HG03442 (cell line): ENCODE measurements around the gene LRRC27.
"Not testable (repeated sequence)": the region's sequence is repeated elsewhere in the genome, so short reads cannot be mapped to it uniquely, and the experiment has no call there.

Experiments used
- ATAC-seq: cut with Tn5 transposase; IDR thresholded peaks from one replicate; pipeline ENCODE4 v1.9.1; 2021; ENCODE audit warnings: mild to moderate bottlenecking, moderate library complexity; ENCODE audit not compliant: unreplicated experiment

The LRRC27 gene

DNA sequence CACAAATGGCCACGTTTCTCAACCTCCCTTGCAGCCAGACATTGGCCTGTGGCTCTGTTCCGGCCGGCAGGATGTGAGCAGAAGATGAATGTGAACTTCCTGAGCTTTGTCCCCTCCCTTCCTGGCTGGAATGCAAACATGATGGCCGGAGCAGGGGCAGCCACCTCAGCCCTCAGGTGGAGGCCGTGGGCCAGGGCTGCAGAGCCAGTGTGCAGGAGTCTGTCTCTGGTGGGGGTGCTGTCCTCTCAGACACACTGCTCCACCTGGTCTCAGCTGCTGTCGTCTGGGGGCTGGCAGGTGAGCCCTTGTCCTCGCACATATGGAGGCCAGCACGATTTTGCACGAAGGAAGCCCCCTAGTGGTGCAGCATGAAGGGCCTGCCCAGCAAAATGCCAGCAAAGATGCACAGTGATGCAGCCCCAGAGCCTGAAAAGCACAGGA, 39.7 kb downstream of the LRRC27 start:
- no peak for ATAC-seq

DNA sequence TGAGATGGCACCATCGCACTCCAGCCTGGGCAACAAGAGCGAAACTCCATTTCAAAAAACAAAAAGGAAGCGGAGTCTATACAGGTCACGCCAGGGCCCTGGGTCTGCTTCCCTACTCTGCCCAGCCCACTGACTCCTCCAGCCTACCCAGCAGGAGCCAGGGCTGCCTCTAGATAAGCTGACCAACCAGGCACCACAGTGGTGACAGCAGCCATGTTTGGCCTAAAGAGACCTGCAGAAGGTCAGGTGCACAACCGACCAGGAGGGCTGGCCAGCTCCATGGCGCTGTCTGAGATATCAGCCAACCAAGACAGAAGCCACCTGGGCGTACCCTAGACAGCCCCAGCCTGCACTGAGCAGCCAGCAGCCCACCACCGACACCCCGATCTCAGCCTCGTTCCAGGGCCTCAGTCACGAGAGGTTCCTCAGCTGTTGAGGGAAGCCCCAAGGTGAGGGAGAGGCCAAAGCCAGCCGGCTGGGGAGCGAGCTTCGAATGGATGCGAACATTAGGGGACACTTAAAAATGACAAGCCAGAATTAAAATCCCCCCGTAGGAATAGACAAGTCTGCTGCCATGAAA, 40.6 kb downstream of the LRRC27 start:
- no peak for ATAC-seq

DNA sequence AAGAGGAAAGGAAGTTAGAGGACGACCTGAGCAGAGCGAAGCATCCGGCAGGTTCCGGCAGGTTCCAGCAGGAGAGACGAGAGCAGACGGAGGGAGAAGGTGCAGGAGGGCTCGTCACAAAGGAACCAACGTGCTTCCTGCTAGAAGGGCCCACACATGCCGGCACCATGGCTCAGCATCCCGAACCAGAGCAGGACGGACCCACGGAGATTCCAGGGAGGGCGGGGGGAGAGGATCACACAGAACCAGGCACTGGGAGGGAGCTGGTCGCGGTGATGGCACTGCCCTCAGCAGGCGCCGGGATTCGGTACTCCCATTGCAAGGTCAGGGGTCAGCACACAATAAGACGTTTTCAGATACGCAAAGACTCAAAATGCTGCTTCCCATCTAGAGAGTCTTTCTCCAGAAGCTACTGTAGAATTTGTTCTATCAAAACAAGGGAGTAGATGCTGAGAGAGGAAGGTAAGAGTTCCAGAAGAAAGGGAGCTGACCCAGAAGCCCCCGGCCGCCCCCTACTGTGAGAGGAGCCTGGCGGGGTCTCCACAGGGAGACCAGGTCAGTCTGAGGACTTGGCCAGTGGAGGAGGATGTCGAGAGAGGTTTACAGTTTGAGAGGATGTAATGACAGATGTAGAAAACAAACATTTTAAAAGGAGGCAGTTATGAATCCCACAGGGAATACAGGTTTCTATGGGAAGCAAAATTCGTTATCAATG, 41.4 kb downstream of the LRRC27 start:
- ATAC-seq, result no peak

DNA sequence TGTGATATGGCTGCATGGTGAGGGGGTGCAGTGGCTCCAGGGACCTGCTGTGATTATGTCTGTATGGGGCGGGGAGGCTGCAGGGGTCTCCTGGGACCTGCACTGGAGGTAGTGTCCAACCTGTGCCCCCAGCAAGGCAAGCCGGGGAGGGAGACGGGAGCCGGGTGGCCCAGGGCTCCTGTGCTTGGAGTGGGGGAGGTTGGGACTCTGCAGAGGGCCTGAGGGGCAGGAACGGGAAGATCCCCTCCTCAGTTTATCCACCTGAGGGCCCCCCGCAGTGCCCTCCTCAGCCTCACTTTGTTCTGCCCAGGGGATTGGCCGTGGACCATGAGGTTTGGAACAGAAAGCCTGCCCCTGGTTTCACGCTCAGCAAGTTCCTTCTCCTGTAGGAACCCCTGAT, 42.2 kb downstream of the LRRC27 start:
- ATAC-seq, result no peak

DNA sequence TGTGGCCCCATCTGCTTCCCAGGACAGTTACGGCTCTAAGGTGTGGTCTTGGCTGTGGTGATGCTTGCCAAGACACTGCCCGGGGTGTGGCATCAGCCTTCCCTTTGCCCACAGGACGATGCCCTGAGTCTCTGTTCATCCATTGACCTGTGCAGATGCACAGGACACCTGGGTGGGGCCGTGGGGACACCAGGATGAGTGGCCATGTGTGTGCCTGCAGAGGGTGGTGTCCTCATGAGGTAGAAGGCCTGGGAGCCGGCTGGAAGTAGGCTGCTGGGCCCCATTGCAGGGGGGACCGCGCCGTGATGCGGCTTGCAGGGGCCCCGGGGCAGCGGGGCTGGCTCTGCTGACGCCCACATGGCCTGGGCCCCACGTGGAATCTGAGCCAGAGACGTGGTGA, 42.6 kb downstream of the LRRC27 start:
- no peak for ATAC-seq

DNA sequence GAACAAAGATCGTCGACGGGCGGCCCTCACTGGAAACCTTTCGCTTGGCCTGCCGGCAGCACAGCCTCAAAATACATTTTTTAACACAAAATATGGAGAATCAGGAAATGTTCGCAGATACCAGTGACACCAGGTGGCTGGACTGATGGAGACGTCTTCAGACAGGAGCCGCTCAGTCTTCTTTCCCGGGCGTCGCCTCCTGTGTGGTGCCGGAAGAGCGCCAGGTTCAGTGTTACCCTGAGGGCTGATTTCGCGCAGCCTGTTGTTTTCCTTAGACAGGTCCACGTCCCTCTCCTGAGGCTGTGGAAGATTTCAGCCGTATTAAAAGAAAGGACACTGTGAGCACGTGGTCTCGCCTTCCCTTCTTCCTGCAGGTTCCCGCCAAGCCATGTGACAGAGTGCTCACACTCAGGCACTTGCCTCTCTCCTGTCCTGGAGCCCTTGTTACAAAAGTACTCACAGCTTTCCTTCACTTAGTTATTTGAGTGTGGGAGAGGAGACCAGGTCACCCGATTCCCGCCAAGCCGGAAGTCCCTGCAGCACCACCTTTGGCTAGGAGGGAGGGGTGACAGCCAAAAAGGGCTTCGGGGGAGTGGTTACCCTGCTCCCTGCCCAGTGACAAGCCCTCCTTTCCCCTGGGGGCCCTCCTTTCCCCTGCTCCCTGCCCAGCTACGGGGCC, 43.3 kb downstream of the LRRC27 start:
- no peak for ATAC-seq

DNA sequence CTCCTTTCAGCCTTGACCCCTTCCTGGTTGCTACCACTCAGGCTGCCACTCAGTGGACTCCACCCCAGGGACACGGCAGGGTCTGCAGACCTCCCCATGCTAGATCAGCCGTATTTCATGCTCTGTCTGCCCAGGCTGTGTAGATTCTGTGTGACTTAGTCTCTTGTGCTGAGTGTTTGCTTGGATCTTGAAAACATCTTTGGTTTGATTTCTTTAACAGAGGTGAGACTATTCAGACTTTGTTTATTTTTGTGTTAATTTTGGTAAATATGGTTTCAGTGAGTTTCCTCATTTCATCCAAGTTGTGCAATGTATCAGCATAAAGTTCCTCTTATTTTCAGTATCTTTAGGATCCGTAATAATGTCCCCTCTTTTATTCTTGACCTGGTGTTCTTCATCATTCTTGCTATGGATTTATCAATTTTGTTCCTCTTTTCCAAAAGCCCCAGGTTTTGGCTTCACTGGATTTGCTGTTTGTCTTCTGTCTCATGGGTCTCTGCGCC, 43.9 kb downstream of the LRRC27 start:
- no peak for ATAC-seq

DNA sequence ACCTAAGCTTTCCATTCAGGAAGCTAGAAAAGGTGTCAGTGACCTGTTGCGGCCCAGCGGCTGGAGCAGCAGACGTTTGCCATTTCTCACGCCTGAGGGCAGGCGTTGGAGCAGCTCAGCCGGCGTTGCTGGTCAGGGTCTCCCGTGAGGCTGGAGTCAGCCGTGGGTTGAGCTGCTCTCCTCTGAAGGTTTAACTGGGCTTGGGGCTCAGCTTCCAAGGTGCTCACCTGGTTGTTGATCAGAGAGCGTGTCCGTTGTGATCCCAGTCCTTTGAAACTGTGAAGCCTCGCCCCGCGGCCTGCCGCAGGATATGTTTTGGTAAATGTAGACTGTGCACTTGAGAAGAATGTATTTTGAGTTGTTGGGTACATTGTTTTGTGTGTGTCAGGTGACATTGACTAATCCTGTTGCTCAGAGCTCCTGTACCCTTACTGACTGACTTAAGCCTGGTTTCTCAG, 44.4 kb downstream of the LRRC27 start:
- ATAC-seq, result no peak

DNA sequence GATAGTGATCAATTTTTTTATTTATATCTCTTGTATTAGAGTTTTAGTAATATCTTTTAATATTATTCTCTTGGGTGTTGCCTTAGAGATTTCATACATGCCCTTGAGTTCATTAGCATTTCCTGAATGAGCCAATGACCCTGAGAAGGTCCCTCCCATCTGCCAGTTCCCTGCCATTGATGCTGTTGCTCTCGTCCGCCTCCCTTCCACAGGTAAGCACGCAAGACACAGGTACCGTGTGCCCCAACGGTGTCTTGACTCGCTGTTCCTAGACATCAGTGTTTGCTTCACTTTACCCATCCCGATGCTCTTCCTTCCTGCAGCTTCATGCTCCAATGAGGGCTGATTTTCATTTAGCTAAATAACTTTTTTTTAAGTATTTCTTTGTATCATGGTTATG, 45.3 kb downstream of the LRRC27 start:
- ATAC-seq, result no peak

DNA sequence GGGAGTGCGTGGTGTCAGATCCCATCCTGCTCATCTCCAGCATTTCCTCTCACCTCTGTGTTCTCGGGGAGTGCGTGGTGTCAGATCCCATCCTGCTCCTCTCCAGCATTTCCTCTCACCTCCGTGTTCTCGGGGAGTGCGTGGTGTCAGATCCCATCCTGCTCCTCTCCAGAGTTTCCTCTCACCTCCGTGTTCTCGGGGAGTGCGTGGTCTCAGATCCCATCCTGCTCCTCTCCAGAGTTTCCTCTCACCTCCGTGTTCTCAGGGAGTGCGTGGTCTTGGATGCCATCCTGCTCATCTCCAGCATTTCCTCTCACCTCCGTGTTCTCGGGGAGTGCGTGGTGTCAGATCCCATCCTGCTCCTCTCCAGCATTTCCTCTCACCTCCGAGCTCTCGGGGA, 47.0 kb downstream of the LRRC27 start:
- ATAC-seq, result not testable (repeated sequence)

DNA sequence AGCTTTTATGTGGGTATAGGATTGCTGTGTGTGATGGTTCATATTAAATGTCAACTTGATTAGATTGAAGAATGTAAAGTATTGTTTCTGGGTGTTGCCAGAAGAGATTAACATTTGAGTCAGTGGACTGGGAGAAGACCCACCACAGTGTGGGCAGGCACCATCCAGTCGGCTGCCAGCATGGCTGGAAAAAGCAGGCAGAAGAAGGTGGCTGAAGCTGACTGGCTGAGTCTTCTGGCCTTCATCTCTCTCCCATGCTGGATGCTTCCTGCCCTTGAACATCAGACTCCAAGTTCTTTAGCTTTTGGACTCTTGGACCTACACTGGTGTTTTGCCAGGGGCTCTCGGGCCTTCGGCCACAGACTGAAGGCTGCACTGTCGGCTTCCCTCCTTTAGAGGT, 49.0 kb downstream of the LRRC27 start:
- not testable (repeated sequence) for ATAC-seq

DNA sequence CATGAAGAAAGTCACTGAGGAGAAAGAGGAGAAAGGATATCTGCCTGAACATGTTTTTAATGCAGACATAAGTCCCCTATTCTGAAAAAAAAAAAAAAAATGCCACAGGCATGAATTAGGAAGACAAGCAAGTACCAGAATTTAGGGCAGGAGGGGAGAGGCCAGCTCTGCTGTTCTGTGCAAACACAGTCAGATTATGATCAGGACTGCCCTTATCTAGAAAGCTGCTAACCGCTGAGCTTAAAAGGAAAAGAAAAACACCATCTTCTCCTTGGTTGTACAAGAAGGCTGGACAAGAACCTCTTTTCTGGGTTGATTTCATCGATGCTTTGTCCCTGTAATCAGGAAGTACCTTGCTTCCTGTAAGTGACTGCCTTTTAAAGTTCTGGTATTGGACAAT, 49.7 kb downstream of the LRRC27 start:
- ATAC-seq, result no peak

DNA sequence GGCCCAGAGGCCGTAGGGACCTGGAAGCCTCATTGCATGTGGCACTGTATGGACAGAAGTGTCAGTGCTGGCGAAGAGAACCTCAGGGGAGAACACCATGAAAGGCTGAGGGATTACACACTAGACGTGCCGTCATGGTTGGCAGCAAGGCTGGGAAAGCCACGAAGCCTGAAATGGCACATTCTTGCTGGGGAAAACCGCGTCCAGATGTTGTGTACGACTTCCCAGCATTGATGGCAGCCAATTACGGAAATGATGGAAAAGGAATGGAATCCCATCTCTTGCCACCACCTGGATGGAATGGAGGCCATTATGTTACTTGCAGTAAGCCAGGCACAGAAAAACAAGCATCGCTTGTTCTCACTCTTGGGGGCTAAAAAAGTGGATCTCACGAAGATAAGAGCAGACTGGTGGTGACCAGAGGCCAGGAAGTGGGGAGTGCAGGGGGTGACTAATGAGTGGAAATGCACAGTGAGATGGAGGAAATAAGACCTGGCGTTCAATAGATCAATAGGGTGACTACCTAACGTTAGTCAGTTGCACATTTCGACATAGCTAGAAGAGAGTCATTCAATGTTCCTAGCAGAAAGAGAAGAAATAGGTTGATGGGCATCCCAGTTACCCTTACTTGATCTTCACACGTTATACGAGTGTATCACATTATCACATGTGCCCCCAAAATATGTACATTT, 50.4 kb downstream of the LRRC27 start:
- ATAC-seq, result no peak

DNA sequence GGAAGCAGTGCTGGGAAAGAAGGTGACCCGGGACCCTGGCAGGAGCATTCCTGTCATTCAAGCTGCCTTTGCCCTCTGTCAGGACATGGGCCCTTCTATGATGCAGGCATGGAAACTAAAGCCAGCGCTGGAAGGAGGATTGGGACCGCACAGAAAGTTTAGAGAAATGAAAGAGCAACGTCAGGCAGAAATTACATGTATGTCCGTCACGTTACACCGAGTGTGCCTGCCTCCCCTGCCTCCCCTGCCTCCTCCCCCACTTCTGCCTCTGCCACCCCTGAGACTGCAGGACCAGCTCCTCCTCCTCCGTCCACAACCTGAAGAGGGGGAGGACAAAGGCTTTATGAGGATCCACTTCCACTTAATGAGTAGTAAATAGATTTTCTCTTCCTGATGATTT, 51.1 kb downstream of the LRRC27 start:
- no peak for ATAC-seq

DNA sequence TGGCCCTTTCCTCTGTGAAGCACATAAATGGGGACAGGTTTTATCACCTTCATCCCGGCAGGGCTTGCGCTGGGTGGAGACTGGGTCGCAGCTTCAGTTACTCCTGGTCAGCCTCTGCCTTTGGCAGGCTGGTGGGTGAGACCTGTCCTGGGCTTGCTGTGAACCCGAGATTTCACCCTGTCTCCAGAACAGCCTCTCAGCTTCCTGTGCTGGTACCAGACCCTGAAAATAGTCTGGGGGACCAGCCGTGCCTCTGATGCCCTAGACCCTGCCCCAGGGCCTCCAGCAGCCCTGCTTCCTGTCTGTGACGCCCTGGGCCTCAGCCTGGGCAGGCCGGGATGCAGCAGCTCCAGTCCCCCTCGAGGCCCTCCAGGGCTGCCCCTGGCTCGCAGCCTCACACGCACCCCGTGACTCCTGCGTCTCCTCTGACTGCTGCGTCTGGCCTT, 51.8 kb downstream of the LRRC27 start:
- ATAC-seq, result no peak

DNA sequence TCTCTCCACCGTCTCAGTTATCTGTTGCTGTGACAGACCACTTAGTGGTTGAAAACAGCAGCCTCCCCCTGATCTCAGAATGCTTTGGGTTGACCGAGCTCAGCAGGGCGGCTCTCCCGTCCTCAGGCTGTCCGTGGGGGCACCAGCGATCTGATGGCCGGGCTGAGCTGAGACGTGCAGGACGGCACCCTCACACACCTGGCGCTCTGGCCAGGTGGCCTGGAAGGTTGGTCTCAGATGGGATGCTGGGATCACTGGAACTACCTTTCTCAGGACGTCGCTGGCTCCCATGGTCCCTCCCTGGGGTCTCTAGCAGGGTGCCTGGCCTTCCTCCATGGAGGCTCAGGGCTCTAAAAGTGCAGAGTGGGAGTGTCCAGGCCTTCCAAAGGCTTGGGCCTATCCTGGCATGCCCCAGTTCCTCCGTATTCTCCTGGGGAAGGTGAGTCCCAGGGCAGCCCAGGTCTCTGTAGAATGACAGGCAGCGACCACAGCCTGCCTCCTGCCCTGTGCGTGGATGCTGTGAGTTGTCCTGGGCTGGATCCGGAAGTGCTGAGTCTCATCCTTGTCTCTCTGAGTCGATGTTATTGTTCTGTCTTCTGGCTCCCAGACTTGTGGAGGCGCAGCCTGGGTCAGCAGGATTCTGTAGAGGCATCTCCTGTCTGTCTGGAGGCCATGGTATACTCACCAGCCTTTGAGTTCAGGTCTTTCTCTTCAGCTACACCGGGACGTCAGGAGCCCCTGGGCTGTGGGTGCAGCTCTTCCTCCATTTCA, 52.8 kb downstream of the LRRC27 start:
- ATAC-seq, result no peak

DNA sequence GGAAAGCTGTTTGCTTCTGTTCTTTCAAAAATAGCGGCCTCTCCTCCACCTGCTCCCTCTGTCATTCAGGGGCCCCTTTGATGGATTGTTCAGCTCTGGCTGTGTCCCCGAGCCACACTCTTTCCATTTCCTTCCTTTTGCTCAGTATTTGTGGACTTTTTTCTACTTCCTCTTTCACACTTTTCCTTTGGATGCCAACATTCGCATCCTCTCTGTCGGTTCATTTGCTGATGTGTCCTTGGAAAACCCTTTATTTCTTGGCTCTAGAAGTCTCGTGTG, 53.3 kb downstream of the LRRC27 start:
- no peak for ATAC-seq

DNA sequence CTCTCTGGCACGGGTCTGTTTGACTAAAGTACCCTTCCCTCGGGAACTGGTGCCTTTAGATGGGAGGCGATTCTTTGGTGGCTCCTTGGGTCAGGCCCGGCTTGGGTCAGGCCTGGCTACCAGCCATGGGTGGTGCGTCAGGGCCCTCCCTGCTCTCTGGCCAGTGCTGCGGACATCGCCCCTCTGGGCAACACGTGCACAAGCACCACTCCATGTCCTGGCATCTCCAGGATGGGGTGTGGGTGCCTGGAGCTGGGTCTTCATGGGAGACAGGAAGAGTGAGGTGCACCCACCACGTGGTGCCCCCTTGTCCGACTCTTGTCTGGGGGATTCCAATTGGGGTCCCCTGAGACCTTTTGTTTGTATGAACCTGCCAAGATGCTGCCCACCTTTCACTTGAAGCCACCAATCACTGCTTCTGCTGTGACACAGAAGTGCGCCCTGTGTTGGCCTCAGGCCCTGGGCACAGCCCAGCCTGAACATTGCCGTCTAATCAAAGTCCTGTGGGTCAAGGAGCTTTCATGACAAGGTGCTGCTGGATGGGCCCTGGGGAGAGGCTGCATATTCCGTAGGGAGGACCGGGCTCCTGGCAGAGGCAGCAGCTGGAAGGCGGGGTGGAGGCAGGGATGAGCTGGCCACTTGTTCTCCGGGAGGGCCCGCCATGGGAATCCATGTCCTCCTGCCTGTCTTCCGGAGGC, 53.9 kb downstream of the LRRC27 start:
- no peak for ATAC-seq

DNA sequence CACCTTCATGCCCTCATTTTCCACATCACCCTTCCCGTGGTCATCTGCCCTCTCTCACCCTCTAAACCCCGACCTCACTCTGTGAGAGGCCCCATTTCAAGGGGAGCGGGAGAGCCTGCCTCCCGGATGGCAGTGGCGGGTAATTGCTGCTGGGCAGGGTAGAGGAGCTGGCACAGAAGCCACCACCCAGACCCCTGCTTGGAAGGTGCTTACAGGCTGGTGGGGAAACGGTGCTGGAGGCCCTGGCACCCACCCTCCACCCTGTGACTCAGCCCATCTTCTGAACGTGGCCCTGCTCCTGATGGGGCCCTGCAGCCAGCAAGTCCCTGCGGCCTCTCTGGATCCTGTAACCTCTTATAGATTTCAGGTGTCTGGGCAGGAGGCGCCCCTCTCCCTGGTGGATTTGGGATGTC, 54.4 kb downstream of the LRRC27 start:
- no peak for ATAC-seq

DNA sequence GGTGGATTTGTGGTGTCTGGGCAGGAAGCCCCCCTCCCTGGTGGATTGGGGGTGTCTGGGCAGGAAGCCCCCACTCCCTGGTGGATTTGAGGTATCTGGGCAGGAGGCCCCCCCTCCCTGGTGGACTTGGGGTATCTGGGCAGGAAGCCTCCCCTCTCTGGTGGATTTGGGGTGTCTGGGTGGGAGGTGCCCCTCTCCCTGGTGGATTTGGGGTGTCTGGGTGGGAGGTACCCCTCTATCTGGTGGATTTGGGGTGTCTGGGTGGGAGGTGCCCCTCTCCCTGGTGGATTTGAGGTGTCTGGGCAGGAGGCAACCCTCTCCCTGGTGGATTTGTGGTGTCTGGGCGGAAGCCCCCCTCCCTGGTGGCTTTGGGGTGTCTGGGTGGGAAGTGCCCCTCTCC, 54.9 kb downstream of the LRRC27 start:
- not testable (repeated sequence) for ATAC-seq
